Measurements from ENCODE around the gene NKAIN1.
"Not testable (repeated sequence)": the region's sequence is repeated elsewhere in the genome, so short reads cannot be mapped to it uniquely, and the experiment has no call there.

Gene NKAIN1

DNA sequence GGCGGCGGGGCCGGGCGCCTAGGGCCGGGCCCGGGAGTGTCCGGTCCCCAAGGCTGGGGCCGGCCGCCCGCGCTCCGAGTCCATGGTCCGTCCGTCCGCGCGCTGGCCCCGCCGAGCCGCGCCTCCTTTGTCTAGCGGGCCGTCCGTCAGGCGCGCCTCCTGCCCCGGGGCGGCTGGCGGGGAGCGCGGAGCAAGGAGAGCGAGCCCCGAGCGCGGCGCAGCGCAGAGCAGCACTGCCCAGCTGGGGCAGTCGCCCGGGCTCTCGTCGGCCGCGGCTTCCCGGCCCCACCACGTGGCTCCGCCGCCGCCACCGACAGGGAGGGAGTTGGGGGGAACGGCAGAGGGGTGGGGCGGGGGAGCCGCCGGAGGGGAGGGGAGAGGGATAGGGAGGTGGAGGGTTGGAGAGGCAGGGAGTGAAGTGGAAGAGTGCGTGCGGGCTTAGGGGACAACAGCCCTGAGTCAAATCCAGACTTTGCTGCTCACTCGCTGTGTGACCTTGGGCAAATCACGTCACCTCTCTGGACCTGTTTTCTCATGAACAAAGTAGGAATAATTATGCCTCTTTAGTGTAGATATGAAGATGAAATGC is at the start of gene NKAIN1:
Gene NKAIN1 (minus strand): TSS at position 235 of the 589 bp plus-strand sequence. CDS start 340 bp downstream, outside the sequence.
- no peak for DNase-seq

DNA sequence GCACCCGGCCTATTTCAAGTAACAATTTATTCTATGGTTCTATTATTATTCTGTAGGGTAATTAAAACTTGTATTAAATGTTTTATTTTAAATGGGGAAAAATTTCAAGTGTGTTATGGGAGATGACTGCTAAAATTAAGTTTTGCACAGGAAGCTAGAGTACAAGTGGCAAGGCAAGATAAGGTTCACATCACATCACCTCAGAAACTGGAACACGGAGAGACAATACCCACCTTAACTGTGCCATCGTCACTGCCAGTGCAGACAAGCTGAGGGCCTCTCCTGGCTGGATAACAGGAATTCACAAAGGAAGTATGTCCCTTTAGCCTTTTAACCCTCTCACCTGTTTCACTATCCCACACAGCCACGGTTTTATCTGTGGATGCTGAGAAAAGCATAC is 49.3 kb upstream of the NKAIN1 start:
- DNase-seq: no peak

DNA sequence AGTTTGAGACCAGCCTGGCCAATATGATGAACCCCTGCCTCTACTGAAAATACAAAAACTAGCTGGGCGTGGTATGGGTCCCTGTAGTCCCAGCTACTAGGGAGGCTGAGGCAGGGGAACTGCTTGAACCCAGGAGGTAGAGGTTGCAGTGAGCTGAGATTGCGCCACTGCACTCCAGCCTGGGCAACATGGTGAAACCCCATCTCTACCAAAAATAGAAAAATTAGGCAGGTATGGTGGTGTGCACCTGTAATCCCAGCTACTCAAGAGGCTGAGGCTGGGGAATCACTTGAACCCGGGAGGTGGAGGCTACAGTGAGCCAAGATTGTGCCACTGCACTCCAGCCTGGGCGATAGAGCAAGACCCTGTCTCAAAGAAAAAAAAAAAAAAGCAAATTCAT is 48.1 kb upstream of the NKAIN1 start:
- not testable (repeated sequence) for DNase-seq

DNA sequence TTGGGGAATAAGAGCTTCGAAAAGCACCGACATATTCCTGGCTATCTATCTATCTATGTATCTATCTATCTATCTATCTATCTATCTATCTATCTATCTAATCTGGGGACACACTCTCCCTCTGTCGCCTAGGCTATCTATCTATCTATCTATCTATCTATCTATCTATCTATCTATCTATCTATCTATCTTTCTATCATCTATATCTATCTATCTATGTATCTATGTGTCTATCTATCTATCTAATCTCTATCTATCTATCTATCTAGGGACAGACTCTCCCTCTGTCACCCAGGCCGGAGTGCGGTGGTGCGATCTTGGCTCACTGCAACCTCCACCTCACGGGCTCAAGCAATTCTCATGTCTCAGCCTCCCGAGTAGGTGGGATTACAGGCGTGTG is 42.7 kb upstream of the NKAIN1 start:
- not testable (repeated sequence) for DNase-seq

DNA sequence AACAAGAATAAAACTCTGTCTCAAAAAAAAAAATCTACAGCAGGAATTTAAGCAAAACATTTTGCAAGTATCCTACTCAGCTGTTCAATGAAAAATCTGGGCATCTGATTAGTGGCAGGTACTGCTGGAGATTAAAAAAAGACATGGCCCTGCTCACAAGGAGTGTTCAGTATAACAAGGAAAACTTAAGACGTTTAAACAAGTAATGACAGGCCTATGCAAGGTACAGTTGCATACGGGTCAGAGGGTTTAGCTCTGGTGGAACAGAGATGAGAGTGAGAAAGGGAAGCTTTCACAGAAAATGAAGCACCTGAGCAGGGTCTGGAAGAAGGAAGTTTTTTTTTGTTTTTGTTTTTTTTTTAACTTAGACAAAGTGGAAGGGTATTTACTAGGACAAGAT is 33.9 kb upstream of the NKAIN1 start:
- no peak for DNase-seq

DNA sequence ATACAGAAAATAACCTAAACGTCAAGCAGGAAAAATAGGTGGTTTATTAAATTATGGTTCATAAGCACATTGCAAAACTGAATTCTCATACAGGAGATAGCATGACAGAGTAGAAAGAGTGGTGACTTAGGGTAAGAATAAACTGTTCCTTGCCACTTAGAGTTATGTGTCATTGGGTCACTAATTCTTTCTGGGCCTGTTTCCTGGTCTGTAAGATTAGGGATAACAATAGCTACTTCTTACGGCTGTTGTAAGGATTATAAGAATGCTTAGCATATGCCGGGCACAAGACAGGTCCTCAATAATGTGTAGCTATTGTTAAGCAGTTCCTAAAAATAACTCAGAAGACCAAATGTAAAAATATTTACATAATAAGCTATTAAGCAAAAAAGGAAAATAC is 32.7 kb upstream of the NKAIN1 start:
- no peak for DNase-seq

DNA sequence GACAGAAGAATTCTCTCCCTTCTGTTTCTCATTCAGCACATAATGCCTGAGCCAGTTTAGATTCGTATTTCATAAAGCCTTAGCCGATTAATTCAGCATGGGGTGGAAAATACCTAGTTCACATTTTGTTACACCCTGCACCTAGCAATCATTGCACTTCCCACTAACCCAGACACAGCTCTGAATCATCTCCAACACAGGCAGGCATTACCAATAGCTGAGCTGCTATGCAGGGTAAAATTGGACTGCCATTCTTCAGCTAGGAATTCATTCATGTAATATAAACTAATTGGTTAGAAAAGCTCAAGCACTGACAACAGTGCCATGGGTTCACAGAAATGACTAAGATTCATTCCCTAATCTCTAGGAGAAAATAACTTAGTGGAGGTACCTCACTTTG is 26.9 kb upstream of the NKAIN1 start:
- no peak for DNase-seq

DNA sequence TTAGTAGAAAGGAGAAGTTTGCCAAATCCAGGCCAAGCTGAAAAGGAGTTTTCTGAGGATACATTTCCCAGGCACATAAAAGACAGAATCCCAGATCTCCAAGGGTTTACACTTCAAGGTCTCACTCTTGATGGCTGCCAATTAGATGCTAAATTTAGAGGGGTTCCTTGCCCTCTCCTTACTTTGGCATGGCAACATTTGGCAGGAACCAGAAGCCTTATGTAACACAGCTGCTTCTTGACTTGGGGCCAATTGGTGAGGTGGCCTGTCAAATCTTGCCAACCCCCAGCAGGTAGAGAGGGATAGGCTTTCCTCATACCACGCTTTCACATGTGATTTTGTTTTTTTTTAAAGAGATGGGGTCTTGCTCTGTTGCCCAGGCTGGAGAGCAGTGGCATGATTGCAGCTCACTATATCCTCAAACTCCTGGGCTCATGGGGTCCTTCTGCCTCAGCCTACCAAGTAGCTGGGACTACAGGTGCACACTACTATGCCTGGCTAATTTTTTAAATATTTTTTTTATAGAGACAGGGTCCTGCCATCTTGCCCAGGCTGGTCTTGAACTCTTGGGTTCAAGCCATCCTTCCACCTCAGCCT is 25.2 kb upstream of the NKAIN1 start:
- no peak for DNase-seq

DNA sequence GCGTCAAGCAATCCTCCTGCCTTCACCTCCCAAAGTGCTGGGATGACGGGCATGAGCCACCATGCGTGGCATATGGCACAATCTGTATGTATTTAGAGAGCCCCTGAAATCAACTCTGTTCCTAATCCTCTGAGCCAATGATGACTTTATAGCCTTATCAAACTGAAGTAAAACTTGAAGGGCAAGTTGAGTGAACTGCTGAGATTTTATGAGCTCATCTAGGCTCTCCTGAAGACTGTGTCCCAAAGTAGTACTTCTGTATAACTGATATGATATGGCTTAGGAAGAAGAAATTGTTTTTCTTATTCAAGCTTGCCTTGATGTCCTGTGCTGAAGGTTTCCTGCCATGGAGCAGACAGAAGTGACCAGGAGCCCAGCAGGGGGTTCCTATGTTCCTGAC is 23.7 kb upstream of the NKAIN1 start:
- DNase-seq: no peak

DNA sequence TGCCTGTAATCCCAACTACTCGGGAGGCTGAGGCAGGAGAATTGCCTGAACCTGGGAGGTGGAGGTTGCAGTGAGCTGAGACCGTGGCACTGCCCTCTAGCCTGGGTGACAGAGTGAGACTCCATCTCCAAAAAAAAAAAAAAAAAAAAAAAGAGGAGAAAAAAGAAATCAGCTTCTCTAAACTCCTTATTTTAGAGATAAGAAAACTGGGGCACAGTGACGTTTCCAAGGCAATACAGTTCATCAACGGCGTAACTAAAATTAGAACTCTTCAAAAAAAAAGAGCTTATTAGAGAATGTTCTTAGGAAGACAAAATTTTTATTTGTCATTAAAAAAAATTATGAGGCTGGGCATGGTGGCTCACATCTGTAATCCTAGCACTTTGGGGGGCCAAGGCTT is 22.7 kb upstream of the NKAIN1 start:
- not testable (repeated sequence) for DNase-seq

DNA sequence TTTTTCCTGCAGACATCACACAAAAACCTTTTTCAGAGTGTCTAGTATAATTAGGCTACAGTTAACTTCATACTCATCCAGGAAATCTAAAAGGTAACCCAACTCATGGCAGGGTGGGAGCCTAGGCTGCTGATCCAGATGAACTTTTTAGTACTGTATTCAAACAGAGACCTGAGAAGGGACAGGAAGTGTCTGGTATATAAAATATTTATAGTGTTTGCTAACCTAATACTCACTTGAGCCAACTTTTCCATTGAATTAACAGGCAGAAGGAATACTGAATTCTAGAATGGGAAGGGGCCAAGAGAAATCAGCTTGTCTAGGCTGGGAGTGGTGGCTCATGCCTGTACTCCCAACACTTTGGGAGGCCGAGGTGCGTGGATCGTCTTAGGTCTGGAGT is 22.2 kb upstream of the NKAIN1 start:
- no peak for DNase-seq

DNA sequence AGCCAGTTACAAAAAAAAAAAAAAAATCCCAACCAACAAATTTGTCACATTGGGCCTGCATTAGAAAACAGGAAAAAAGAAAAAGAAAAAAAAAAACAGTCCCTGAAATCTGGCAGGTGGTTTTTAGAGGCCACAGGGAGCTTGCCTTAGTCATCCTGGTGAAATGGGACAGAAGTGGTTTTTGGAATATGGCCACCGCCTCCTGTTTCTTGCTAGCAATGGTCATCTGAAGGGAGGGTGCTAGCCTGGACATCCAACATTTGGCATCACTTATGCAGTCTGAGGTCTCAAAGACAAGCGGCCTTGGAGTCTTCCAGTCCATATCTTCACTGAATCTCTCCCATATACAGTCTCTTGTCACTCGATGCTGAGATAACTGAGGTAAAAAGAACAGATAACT is 20.1 kb upstream of the NKAIN1 start:
- no peak for DNase-seq

DNA sequence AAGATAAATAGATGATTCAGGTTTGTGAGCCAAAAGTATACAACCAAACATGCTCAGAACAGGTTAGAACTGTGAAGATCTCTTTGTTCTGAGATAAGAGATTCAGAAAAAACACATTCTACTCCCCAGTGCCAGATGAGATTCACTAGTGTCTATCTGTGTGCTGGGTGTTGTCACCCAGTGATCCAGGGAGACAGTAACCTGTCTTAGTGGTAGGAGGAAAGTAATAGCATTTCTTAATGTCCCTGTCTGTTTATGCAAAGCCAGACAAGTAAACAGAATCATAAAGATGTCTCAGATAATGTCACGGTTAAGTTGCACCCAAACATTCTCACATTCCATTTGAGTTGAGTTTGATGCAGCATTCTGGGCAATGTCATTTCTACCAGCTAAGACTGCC is 18.9 kb upstream of the NKAIN1 start:
- DNase-seq: no peak

DNA sequence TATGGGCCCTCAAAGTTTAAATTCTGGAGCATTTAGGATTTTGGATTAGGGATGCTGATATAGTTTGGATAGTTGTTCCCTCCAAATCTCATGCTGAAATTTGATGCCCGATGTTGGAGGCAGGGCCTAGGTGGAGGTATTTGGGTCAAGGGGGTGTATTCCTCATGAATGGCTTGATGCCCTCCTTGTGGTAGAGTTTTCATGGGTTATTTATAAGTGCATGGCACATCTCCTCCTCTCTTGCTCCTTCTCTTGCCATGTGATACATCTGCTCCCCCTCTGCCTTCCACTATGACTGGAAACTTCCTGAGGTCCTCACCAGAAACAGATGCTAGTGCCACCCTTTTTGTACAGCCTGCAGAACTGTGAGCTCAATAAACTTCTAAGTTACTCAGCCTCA is 17.5 kb upstream of the NKAIN1 start:
- DNase-seq: no peak

DNA sequence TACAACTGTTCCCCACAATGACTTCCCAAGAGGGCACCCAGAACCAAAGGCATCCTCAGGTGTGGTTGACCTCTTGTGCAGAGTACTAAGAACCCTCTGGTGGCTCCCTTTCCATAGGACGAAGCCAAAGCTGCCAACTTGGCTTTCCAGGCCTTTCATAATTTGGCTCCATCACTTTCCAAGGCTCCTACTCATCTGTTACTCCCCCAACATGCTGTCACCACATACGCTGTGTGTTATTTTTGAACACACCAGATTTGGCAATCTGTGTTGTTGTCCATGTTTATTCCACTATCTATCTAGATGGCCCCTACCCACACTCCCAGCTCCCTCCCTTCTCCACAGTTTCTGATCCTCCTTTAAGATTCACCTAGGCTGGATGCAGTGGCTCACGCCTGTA is 10.2 kb upstream of the NKAIN1 start:
- no peak for DNase-seq

DNA sequence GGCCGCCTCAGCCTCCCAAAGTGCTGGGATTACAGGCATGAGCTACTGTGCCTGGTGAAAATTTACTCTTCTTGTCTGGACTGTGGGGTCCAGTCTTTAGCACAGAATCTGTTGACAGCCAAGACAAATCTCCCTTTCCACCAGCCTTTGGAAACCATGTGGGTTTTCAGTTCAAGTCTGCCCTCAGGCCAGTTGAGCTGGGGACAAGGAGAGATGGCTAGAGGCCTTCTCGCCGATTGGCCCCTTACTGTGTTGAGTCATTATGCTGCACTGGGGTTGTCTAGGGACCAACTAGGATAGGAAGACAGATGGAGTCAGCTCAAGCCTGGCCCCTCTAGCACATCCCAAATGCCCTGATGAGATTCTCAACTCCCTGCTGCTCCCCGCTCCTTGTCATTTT is 8.6 kb upstream of the NKAIN1 start:
- DNase-seq: no peak

DNA sequence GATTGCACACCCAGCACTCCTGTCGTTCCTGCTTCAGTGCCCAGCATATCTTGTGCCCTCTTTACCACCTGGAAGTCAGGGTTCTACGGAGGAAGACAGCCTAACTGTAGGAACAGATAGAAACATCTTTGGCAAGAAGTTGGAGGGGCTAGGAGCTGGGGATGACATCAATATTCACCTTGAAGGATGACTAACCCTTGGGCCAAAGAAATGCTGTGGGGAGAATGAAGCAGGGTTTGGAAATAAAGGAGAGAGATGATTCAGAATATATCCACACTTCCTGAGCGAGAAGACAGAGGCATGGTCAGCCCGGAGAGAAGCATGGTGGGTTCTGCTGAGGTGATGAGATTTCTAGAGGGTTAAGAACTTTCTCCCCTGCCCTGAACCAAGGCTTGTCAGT is 4.6 kb upstream of the NKAIN1 start:
- no peak for DNase-seq

DNA sequence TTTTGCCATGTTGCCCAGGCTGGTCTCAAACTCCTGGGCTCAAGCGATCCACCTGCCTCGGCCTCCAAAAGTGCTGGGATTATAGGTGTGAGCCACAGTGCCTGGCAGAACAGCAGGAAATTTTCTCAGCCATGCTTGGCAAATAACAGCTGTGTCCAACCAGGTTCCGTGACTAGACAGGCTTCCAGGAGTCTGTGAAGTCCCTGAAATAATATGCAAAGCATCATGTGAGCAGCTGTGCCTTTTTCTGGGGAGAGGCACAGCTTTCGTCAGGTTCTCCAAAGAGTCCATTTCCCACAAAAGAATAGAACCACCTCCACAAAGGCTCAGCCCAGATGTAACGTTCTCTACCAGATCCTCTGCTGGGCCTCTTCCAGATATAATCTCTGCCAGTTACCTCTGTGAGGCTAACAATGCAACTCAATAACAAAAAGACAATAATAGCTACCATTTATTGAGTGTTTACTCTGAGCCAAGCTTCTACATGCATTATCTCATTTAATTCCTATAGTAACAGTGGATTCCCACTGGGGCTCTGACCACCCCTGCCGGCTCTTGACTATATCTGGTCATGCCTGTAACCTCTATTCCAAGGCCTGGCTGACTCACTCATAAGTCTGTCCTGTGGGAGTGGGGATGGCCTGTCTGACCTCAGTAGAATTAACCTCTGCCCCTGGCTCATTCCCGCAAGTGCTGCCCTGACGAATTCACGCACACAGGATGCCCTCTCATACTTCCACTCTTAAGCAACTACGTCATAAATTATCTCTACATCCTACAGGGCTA is 4.0 kb upstream of the NKAIN1 start:
- DNase-seq: no peak

DNA sequence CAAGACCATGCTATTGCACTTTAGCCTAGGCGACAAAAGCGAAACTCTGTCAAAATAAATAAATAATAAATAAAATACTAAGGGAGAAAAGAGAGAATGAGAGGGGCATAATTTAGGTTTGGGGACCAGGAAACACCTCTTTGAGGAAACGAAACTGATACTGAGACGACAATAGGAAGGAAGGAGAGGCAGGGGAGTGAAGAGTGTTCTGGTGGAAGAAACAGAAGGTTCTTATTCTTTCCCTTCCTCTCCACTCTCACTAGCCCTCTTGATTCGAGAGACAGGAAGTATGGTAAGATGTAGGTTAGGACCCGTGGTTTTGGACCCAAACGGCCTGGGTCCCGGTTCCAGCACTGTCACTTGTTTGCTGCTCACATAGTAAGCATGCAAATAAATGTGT is 1.6 kb upstream of the NKAIN1 start:
- DNase-seq: no peak

DNA sequence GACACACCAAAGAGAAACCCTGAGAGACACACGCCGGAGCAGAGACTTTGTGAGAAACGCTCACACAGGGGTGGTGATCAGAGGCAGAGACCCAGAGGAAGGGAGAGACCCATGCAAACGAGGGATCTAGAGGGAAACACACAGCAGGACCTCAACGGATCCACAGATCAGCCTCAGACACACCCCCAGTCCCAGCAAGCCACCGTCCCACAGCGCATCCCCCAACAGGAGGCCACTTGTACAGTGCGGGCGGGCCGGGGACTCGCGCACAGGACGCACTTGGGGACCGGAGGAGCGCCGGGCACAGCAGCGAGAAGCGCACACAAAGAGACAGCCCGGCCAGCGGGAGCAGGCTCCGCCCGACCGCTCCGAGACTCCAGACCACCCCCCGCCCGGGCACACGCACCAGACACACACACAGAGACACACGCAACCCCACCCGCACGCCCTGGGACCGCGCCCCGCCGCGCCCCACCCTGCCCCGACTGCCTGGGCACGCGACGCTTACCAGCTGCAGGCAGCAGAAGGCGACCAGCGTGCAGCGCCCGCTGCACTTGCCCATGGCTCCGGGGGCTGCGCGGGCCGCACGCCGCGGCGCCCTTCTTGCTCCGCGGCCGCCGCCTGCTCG is 587 bp downstream of the NKAIN1 start:
- DNase-seq: no peak

DNA sequence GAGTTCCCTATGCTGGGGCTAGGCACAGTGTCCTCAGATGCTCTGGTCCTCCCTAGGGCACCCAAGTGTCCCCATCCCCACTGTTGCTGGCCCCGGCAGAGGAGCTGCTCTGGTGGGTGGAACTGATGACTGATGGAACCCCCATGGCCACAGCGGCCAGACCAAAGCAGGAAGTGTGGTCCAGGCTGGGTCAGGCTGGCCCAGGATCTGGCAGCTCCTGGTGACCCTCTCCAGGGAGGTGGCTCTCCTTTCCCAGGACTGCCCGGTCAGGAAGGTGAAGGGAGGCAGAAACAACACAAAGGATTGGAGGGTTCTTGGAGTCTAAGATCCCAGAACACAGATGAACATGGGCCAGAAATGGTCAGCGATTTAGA is 1.1 kb downstream of the NKAIN1 start:
- no peak for DNase-seq

DNA sequence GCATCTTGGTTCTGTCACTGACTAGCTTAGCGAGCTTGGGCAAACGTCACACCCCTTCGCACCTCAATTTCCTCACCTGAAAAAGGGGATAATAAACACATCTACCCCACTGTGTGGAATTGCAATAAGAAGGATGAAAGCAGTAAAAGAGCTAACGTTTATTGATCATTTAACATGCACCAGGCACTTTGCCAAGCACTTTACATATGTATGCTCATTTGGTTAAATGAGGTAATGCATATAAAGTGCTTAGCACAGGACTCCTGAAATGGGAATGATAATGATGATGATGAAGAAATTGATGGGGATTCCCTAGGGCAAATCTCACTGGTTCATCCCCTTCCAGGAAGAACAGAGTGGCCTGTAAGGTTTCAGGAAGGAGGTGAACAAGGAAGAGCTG is 4.8 kb downstream of the NKAIN1 start:
- DNase-seq: no peak

DNA sequence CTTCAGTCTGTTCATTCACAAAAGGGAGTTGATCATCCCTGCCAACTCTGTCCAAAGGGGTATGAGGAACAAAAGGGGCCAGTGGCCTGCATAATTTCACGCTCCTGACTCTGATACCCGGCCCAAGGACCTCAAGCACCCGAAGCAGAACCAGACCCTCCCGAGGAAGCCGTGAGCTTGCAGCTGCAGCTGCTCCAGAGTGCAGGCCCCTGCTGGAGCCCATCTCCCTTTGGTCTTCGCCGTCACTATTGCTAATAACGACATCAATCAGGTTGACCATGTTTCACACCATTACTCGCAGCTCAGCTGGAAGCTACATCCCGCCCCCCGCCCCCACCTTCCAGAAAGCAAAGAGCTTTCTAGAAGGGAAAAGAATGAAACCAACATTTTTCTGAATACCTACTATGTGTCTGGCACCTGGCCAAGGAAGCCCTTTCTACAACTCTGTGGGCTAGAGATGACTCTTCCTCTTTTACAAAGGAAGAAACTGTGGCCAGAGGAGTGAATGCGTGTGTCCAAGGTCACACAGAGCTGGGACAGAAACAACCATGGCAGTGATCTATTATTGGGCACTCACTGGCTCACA is 5.5 kb downstream of the NKAIN1 start:
- no peak for DNase-seq

DNA sequence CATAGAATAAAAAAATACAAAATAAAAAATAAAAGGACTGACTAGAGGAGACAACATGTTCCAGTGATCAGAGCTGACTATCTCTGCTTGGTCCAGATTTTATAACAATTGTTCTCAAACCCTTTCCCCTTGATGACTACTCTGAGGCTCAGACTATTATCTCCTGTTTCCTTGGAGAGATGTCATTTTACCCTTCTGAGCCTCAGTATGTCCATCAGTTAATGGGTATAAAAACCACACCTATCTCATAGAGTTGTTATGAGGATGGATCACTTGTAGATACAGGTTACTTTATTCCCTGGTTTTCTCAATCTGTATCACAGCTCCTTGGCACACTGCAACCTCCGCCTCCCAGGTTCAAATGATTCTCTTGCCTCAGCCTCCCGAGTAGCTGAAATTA is 7.0 kb downstream of the NKAIN1 start:
- no peak for DNase-seq

All from amniotic stem cell (primary cell).